Measurements from ENCODE around the gene ZNF609. TPM values are rescaled to one million over a fixed set of nuclear protein-coding genes. Genes with fewer than 3 reads are reported as not detected.
"Not testable (repeated sequence)": the region's sequence is repeated elsewhere in the genome, so short reads cannot be mapped to it uniquely, and the experiment has no call there.

ZNF609 gene
- total RNA-seq, 2 donors from 2014 or later = 13.4 to 23.7 TPM

GRCh38 chr15:64635499-64636495 is 175.4 kb downstream of the ZNF609 start:
- Histone ChIP-seq H3K27me3 (no peaks in the 10 kb centered on the region), H3K36me3 (no peaks in the 10 kb centered on the region), H3K4me1 (peaks cover 0 to 52% of the 10 kb centered on the region in 2 donors), H3K27ac (peak overlapping the region; percentile 43 to 54), H3K9me3 (no peaks in the 10 kb centered on the region), H3K4me3 (no peak overlapping the region)
- peak; percentile 69 for DNase-seq (ENCODE audit: low spot score)
- no peak for TF ChIP-seq CTCF (IDR thresholded peaks at IDR 0.05)

GRCh38 chr15:64636556-64636955 is 176.2 kb downstream of the ZNF609 start:
- no peaks in the 10 kb centered on the region for H3K36me3 ChIP-seq
- H3K4me3 ChIP-seq = no peak overlapping the region
- H3K27ac ChIP-seq = no peak overlapping the region
- DNase-seq (ENCODE audit: low spot score) = no peak
- no peaks in the 10 kb centered on the region for H3K9me3 ChIP-seq
- H3K27me3 ChIP-seq = no peaks in the 10 kb centered on the region
- TF ChIP-seq CTCF (IDR thresholded peaks at IDR 0.05) = no peak
- H3K4me1 ChIP-seq = peaks cover 0 to 53% of the 10 kb centered on the region in 2 donors

- Histone ChIP-seq H3K27me3 (no peaks in the 10 kb centered on the region), H3K36me3 (no peaks in the 10 kb centered on the region), H3K4me3 (no peak overlapping the region), H3K4me1 (peaks cover 0 to 53% of the 10 kb centered on the region in 2 donors), H3K27ac (no peak overlapping the region), H3K9me3 (no peaks in the 10 kb centered on the region)
- no peak for TF ChIP-seq CTCF (IDR thresholded peaks at IDR 0.05)
- DNase-seq (ENCODE audit: low spot score) = no peak
These were observed 177.0 kb downstream of the ZNF609 start for GRCh38 chr15:64637412-64637811.

- not testable (repeated sequence) for H3K36me3 ChIP-seq; H3K4me3 ChIP-seq; DNase-seq (ENCODE audit: low spot score); H3K27me3 ChIP-seq; H3K9me3 ChIP-seq
- peak overlapping the region in 1 of 2 donors; percentile 3 for H3K27ac ChIP-seq
- peaks cover 0 to 44% of the 10 kb centered on the region in 2 donors for H3K4me1 ChIP-seq
These were observed 179.4 kb downstream of the ZNF609 start for GRCh38 chr15:64639744-64640143.

- no peak for DNase-seq (ENCODE audit: low spot score)
These were observed 179.9 kb downstream of the ZNF609 start for GRCh38 chr15:64640146-64640871.

More at GRCh38 chr15:64640146-64640871, 179.9 kb downstream of the ZNF609 start:
- H3K36me3 ChIP-seq = no peaks in the 10 kb centered on the region
- no peak overlapping the region for H3K4me3 ChIP-seq
- peaks cover 0 to 39% of the 10 kb centered on the region in 2 donors for H3K4me1 ChIP-seq
- no peaks in the 10 kb centered on the region for H3K27me3 ChIP-seq
- H3K9me3 ChIP-seq = no peaks in the 10 kb centered on the region
- no peak for TF ChIP-seq CTCF (IDR thresholded peaks at IDR 0.05)
- H3K27ac ChIP-seq = peak overlapping the region in 1 of 2 donors; percentile 3
